RWPE2 (cell line): ENCODE measurements around the gene GPR4.

Source experiments
- ATAC-seq: fragments of 200-7000 bp; cut with Tn5 transposase; 3 replicates; pipeline ENCODE4 v1.9.1; 2021; ENCODE audit warnings: low read depth
- DNase-seq: peaks from one replicate; pipeline ENCODE4 v3.0.0-alpha.2; 2020; ENCODE audit warnings: low spot score
- H3K27ac ChIP-seq: fragments of 450-650 bp; 2 replicates; pipeline ENCODE4 v1.5.1; 2017; ENCODE audit warnings: mild to moderate bottlenecking; ENCODE audit not compliant: poor library complexity, severe bottlenecking
- H3K27me3 ChIP-seq: fragments of 250-450 bp; sonication (Bioruptor Pico); 2 replicates; pipeline ENCODE4 v1.5.1; 2021; ENCODE audit warnings: mild to moderate bottlenecking, moderate library complexity; ENCODE audit not compliant: insufficient read depth, poor library complexity, severe bottlenecking
- H3K36me3 ChIP-seq: fragments of 250-450 bp; sonication (Bioruptor Pico); 2 replicates; pipeline ENCODE4 v1.5.1; 2020; ENCODE audit warnings: low read depth, mild to moderate bottlenecking, moderate library complexity
- H3K4me1 ChIP-seq: fragments of 250-450 bp; sonication (Bioruptor Pico); 2 replicates; pipeline ENCODE4 v1.5.1; 2021; ENCODE audit warnings: mild to moderate bottlenecking, moderate library complexity; ENCODE audit not compliant: insufficient read depth, poor library complexity, severe bottlenecking
- H3K4me3 ChIP-seq: fragments of 250-450 bp; sonication (Bioruptor Pico); 2 replicates; pipeline ENCODE4 v1.5.1; 2021; ENCODE audit warnings: mild to moderate bottlenecking, moderate library complexity; ENCODE audit not compliant: severe bottlenecking
- H3K9me3 ChIP-seq: fragments of 250-450 bp; sonication (Bioruptor Pico); 2 replicates; pipeline ENCODE4 v1.5.1; 2021; ENCODE audit warnings: mild to moderate bottlenecking, moderate library complexity; ENCODE audit not compliant: severe bottlenecking
- CTCF ChIP-seq: fragments of 450-650 bp; IDR thresholded peaks from one replicate; pipeline ENCODE4 v1.5.1; 2017; ENCODE audit warnings: mild to moderate bottlenecking, moderate library complexity; ENCODE audit not compliant: poor library complexity, severe bottlenecking

The GPR4 gene

GRCh38 chr19:45600340-45600885, 1.6 kb downstream of the GPR4 start:
- Histone ChIP-seq H3K9me3 (no peaks in the 10 kb centered on the region), H3K36me3 (no peaks in the 10 kb centered on the region), H3K4me3 (no peak overlapping the region), H3K27me3 (no peaks in the 10 kb centered on the region), H3K4me1 (peaks cover 18% of the 10 kb centered on the region), H3K27ac (no peak overlapping the region)
- TF ChIP-seq CTCF = no peak
- DNase-seq = no peak
- ATAC-seq = no peak

GRCh38 chr19:45599286-45599685, 2.7 kb downstream of the GPR4 start:
- no peaks in the 10 kb centered on the region for H3K9me3 ChIP-seq
- DNase-seq = no peak
- ATAC-seq = no peak

GRCh38 chr19:45598267-45599001, 3.6 kb downstream of the GPR4 start:
- Histone ChIP-seq H3K27me3 (no peaks in the 10 kb centered on the region), H3K9me3 (no peaks in the 10 kb centered on the region), H3K27ac (no peak overlapping the region), H3K4me3 (no peak overlapping the region), H3K4me1 (peaks cover 18% of the 10 kb centered on the region), H3K36me3 (no peaks in the 10 kb centered on the region)
- ATAC-seq (no peak), DNase-seq (no peak)
- no peak for TF ChIP-seq CTCF

More at GRCh38 chr19:45599286-45599685, 2.7 kb downstream of the GPR4 start:
- no peaks in the 10 kb centered on the region for H3K36me3 ChIP-seq
- H3K27me3 ChIP-seq = no peaks in the 10 kb centered on the region
- H3K4me3 ChIP-seq = no peak overlapping the region
- H3K27ac ChIP-seq = no peak overlapping the region
- no peak for TF ChIP-seq CTCF
- peaks cover 18% of the 10 kb centered on the region for H3K4me1 ChIP-seq

GRCh38 chr19:45597425-45598111, 4.4 kb downstream of the GPR4 start:
- Histone ChIP-seq H3K36me3 (no peaks in the 10 kb centered on the region), H3K4me1 (peaks cover 21% of the 10 kb centered on the region), H3K4me3 (no peak overlapping the region), H3K27me3 (no peaks in the 10 kb centered on the region), H3K9me3 (no peaks in the 10 kb centered on the region), H3K27ac (no peak overlapping the region)
- DNase-seq (no peak), ATAC-seq (no peak)
- TF ChIP-seq CTCF = no peak
